Panc1 (cell line): ENCODE measurements around the gene PGA3. TPM values are rescaled to one million over a fixed set of nuclear protein-coding genes. Genes with fewer than 3 reads are reported as not detected.

Experiments used
- ATAC-seq: fragments of 200-7000 bp; cut with Tn5 transposase; 2 replicates; pipeline ENCODE4 v1.9.1; 2020; ENCODE audit warnings: mild to moderate bottlenecking, moderate library complexity
- BruUV-seq: library from RNA; stranded (reverse); fragments of 400-500 nt; replicated peaks from 2 replicates; lab custom pipeline; 2021; lab: Mats Ljungman, UMichigan
- CTCF ChIA-PET: fragments of 300-600 bp; sonication (Branson Sonifier 250); formaldehyde crosslinking; loops from one replicate; lab custom pipeline; 2022; ENCODE audit warnings: antibody characterized with exemption; lab: Charles Lee
- POLR2A ChIA-PET: fragments of 300-600 bp; sonication (Branson Sonifier 250); formaldehyde crosslinking; loops from one replicate; lab custom pipeline; 2022; ENCODE audit warnings: antibody characterized with exemption; lab: Charles Lee
- DNase-seq: peaks from one replicate; pipeline ENCODE4 v3.0.0-alpha.2; 2010; ENCODE audit warnings: low read depth, low spot score
- H3K27ac ChIP-seq: 2 replicates; pipeline ENCODE4 v1.5.1; 2011; ENCODE audit warnings: mild to moderate bottlenecking, low read length, inconsistent platforms
- H3K27me3 ChIP-seq: fragments of 200-500 bp; sonication (Bioruptor generic); 2 replicates; pipeline ENCODE4 v1.6.0; 2014; ENCODE audit warnings: low read length, inconsistent platforms; ENCODE audit not compliant: control insufficient read depth, insufficient read depth
- H3K36me3 ChIP-seq: fragments of 200-500 bp; sonication (Bioruptor generic); 2 replicates; pipeline ENCODE4 v1.5.1; 2014; ENCODE audit warnings: inconsistent platforms, mild to moderate bottlenecking, low read length, moderate library complexity; ENCODE audit not compliant: control insufficient read depth, insufficient read depth
- H3K4me1 ChIP-seq: 2 replicates; pipeline ENCODE4 v1.5.1; 2011; ENCODE audit warnings: inconsistent platforms, mild to moderate bottlenecking, low read length, moderate library complexity; ENCODE audit not compliant: control insufficient read depth, insufficient read depth
- H3K4me3 ChIP-seq, 2 experiments: 2 replicates each; pipeline ENCODE4 v1.5.1; 2011 to 2012; ENCODE audit warnings: low read depth in 2 of 2, low read length in 2 of 2, mild to moderate bottlenecking in 2 of 2, inconsistent platforms in 1 of 2, moderate library complexity in 1 of 2
- H3K9me3 ChIP-seq: fragments of 200-500 bp; sonication (Bioruptor generic); 2 replicates; pipeline ENCODE4 v1.5.1; 2014; ENCODE audit warnings: low read depth, mild to moderate bottlenecking, inconsistent platforms, low read length, moderate library complexity; ENCODE audit not compliant: control insufficient read depth, insufficient read depth
- CTCF ChIP-seq: fragments of 450-650 bp; IDR thresholded peaks from 2 replicates; pipeline ENCODE4 v1.5.1; 2017; ENCODE audit warnings: mild to moderate bottlenecking
- POLR2AphosphoS5 ChIP-seq: IDR thresholded peaks from 2 replicates; pipeline ENCODE4 v1.6.1; 2012; ENCODE audit warnings: mild to moderate bottlenecking, low read depth, low read length, moderate library complexity
- REST ChIP-seq, 2 experiments: IDR thresholded peaks; 2 replicates each; pipeline ENCODE4 v1.6.1; 2011 to 2012; ENCODE audit warnings: low read depth in 2 of 2, control low read depth in 1 of 2, low read length in 1 of 2, mild to moderate bottlenecking in 1 of 2, moderate library complexity in 1 of 2; ENCODE audit not compliant: insufficient read depth in 1 of 2
- SIN3A ChIP-seq: IDR thresholded peaks from 2 replicates; pipeline ENCODE4 v1.6.1; 2012; ENCODE audit warnings: low read depth, mild to moderate bottlenecking, low read length, moderate library complexity, borderline replicate concordance; ENCODE audit not compliant: insufficient read depth
- TCF7L2 ChIP-seq: IDR thresholded peaks from 2 replicates; pipeline ENCODE4 v1.6.1; 2011; ENCODE audit warnings: mild to moderate bottlenecking, low read depth, low read length, inconsistent platforms
- in situ Hi-C: cut with HindIII; loops from 2 replicates; pipeline ENCODE4 v1.10.0; 2016; ENCODE audit warnings: low sequenced_read_pairs, low pct_unique_long_range_greater_than_20kb
- intact Hi-C: fragments of 100-400 bp; cut with micrococcal nuclease; formaldehyde crosslinking; loops from one replicate; pipeline ENCODE4 v1.10.0; 2022; ENCODE audit not compliant: unreplicated experiment
- total RNA-seq: library from RNA; stranded (reverse); gene quantifications from one replicate; pipeline ENCODE4 v1.2.1, GENCODE V29; 2021; ENCODE audit not compliant: unreplicated experiment

PGA3 gene
- total RNA-seq, 1 experiment from 2014 or later = not detected

- POLR2A ChIA-PET = no interaction called here
- no TSS peak for BruUV-seq
- intact Hi-C loops = no loop called here
- Histone ChIP-seq H3K4me3 (no peak overlapping the region), H3K4me1 (peaks cover 41% of the 10 kb centered on the region), H3K9me3 (peaks cover 14% of the 10 kb centered on the region; the same call in 1 of the 2 replicates), H3K36me3 (no peaks in the 10 kb centered on the region), H3K27me3 (no peaks in the 10 kb centered on the region), H3K27ac (no peak overlapping the region)
- in situ Hi-C loops = no loop called here
- no peak for ATAC-seq
- CTCF ChIA-PET = interaction anchor here (0.6 kb wide), 1 partner anchor 108 kb away, joined by 9 read pairs; no protein-coding TSS in a partner anchor
- no peak for TF ChIP-seq CTCF
- TF ChIP-seq TCF7L2 = no peak
- TF ChIP-seq SIN3A = no peak
- TF ChIP-seq POLR2AphosphoS5 = no peak
- TF ChIP-seq REST (IDR thresholded peaks at IDR 0.05; ENCODE audit: insufficient read depth in 1 of 2, low read depth in 2 of 2, low read length in 1 of 2) = no peak
- DNase-seq = no peak
Observed at GRCh38 chr11:61154528-61154927, 48.8 kb upstream of the PGA3 start.

- POLR2A ChIA-PET = no interaction called here
- Histone ChIP-seq H3K36me3 (no peaks in the 10 kb centered on the region), H3K27ac (no peak overlapping the region), H3K4me1 (peaks cover 43% of the 10 kb centered on the region), H3K4me3 (no peak overlapping the region), H3K9me3 (peaks cover 14% of the 10 kb centered on the region; the same call in 1 of the 2 replicates), H3K27me3 (no peaks in the 10 kb centered on the region)
- BruUV-seq = no TSS peak
- TF ChIP-seq SIN3A (no peak), REST (IDR thresholded peaks at IDR 0.05; ENCODE audit: insufficient read depth in 1 of 2, low read depth in 2 of 2, low read length in 1 of 2) (no peak), POLR2AphosphoS5 (no peak), CTCF (no peak), TCF7L2 (no peak)
- in situ Hi-C loops = no loop called here
- no peak for DNase-seq
- CTCF ChIA-PET = no interaction called here
- ATAC-seq = no peak
- intact Hi-C loops = no loop called here
Observed at GRCh38 chr11:61155312-61155711, 48.0 kb upstream of the PGA3 start.
